GM12892 (cell line): Measurements from ENCODE around the gene TCF12.

Experiments used
- DNase-seq: peaks from one replicate; pipeline ENCODE4 v3.0.0; 2011; ENCODE audit not compliant: insufficient read length
- FAIRE-seq: peaks from 2 replicates; lab custom pipeline; 2011; peaks lifted over from hg19 to GRCh38; lab: Jason Lieb, UNC
- POLR2A ChIP-seq: IDR thresholded peaks from 2 replicates; pipeline ENCODE4 v1.6.1; 2011; ENCODE audit warnings: low read depth, low read length, control low read depth
- POLR2AphosphoS5 ChIP-seq: IDR thresholded peaks from 2 replicates; pipeline ENCODE4 v1.6.1; 2011; ENCODE audit warnings: low read depth, low read length, control low read depth
- TAF1 ChIP-seq: IDR thresholded peaks from 2 replicates; pipeline ENCODE4 v1.6.1; 2011; ENCODE audit warnings: low read depth, mild to moderate bottlenecking, control low read depth, low read length, borderline replicate concordance

TCF12 gene

GRCh38 chr15:57167821-57168395, 249.5 kb downstream of the TCF12 start:
- FAIRE-seq (no peak), DNase-seq (no peak)
- no peak for TF ChIP-seq POLR2A
- no peak for TF ChIP-seq TAF1
- no peak for TF ChIP-seq POLR2AphosphoS5

DNA sequence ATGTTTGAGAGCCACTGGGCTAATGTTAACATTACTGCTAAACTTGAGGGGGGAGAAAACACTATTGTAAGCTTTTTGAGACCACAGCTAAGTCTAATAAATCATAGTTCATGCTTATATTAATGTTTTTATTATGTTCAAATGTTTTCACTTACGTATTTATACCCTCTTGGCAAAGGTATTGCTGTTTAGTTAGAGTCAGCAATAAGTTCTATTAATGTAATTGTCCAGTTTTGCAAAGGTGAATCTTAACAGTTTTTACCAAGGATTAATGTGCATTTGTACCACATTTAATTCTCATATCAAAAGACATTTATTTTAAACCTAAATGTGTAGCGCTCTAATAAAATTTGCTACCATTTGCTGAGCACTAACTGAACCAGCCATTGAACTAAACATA, 251.2 kb downstream of the TCF12 start:
- no peak for TF ChIP-seq POLR2AphosphoS5
- no peak for TF ChIP-seq TAF1
- TF ChIP-seq POLR2A, result no peak
- FAIRE-seq, result no peak
- no peak for DNase-seq

- no peak for FAIRE-seq
- no peak for TF ChIP-seq TAF1
- no peak for DNase-seq
These were observed 253.0 kb downstream of the TCF12 start for GRCh38 chr15:57171426-57171825.

DNA sequence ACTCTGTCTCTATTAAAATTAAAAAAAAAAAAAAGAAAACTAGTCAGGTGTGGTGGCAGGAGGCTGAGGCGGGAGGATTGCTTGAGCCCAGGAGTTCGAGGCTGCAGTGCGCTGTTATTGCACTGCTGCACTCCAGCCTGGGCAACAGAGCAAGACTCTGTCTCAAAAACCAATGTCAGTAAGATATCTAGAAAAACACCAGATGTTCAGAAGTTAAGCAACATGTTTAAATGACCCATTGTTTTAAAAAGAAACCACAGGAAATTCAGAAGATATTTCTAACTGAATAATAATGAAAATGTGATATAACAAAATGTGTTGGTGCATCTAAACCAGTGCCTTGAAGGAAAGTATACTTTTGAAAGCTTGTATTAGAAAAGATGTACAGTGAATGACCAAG, 254.5 kb downstream of the TCF12 start:
- FAIRE-seq, result no peak
- no peak for DNase-seq
- TF ChIP-seq POLR2AphosphoS5 (no peak), POLR2A (no peak), TAF1 (no peak)

DNA sequence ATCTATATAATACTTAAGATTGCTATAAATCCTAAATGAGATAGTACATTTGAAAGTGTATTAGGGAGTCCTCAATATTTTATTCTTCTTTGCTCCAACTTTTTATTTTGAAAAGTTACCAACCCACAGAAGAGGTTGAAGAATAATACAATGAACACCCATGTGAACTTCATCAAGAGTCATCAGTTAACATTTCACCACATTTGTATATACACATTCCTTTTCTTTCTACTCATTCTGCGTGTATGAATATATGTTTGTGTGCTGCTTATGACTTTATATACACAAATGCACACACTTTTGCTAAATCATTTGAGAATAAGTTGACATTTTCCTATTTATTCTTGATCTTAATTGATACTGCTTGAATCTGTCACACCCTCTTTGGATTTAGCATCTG, 264.6 kb downstream of the TCF12 start:
- DNase-seq (no peak), FAIRE-seq (no peak)

GRCh38 chr15:57183614-57184344, 265.3 kb downstream of the TCF12 start:
- no peak for DNase-seq
- TF ChIP-seq POLR2AphosphoS5 (no peak), POLR2A (no peak), TAF1 (no peak)
- no peak for FAIRE-seq

More for the DNA sequence above, 264.6 kb downstream of the TCF12 start:
- TF ChIP-seq POLR2A (no peak), POLR2AphosphoS5 (no peak), TAF1 (no peak)

GRCh38 chr15:57184502-57184901, 266.1 kb downstream of the TCF12 start:
- peak; percentile 51 for FAIRE-seq
- TF ChIP-seq POLR2A (no peak), POLR2AphosphoS5 (no peak), TAF1 (no peak)
- no peak for DNase-seq

DNA sequence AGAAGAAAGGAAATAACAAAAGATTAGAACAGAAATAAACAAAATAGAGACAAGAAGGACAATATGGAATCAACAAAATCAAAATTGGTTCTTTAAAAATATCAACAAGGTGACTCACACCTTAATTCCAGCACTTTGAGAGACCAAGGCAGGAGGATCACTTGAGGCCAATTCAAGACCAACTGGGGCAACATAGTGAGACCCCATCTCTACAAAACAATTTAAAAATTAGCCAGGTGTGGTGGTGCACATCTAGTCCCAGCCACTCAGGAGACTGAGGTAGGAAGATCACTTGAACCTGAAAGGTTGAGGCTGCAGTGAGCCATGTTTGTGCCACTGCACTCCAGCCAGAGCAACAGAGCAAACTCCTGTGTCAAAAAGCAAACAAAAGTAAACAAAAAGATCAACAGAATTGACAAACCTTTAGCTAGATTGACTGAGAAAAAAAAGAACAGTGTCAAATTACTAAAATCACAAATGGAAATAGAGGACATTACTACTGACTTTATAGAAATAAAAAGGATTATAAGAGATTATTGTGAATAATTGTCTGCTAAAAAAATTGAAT, 267.1 kb downstream of the TCF12 start:
- FAIRE-seq, result no peak
- DNase-seq, result no peak
- no peak for TF ChIP-seq POLR2AphosphoS5
- no peak for TF ChIP-seq POLR2A
- no peak for TF ChIP-seq TAF1

GRCh38 chr15:57189466-57189865, 271.0 kb downstream of the TCF12 start:
- no peak for DNase-seq
- no peak for FAIRE-seq
- TF ChIP-seq TAF1 (no peak), POLR2A (no peak), POLR2AphosphoS5 (no peak)

DNA sequence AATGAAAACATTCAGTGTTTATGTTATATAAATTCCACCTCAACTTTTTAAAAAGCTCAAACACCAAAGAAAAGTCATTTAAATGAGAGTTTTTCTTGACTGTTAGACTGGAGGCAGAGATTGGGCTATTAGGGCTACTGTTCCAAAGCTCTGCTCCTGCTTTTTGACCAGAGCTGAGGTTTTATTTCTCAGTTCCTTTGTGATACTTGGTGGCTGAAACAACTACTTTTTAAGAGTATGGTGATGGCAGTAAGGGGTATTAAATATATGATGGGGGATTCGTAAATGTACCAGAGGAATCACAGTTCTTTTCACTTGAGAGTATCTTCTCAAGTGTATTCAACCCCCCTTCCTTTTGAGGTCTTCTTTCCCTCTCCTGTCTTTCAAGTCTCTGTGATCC, 271.8 kb downstream of the TCF12 start:
- FAIRE-seq (no peak), DNase-seq (no peak)
- no peak for TF ChIP-seq TAF1

- TF ChIP-seq POLR2A, result no peak
- no peak for TF ChIP-seq TAF1
- TF ChIP-seq POLR2AphosphoS5, result no peak
- DNase-seq (no peak), FAIRE-seq (peak; percentile 33)
These were observed 274.7 kb downstream of the TCF12 start for GRCh38 chr15:57193161-57193560.

DNA sequence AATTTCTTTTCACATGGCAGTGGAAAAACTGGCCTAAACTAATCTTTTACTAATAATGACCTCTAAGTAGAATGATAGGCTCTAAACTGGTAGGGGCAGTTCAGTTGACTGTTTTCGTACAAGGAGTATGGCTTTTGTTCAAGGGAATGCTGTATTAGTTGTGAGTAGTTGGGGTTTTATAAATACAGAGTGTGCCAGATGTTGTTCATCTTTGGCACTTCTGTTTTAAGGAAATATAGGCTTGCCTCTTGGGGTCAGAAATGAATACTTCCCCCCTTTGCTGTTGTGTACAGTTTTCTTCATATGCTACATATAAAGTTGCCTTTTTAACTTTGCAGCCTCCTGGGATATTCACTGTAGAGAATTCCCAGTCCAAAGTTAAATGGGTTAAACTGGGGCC, 276.9 kb downstream of the TCF12 start:
- DNase-seq, result no peak
- no peak for FAIRE-seq

More for the DNA sequence above, 276.9 kb downstream of the TCF12 start:
- no peak for TF ChIP-seq POLR2AphosphoS5
- TF ChIP-seq POLR2A, result no peak
- TF ChIP-seq TAF1, result no peak
